ENCODE data around the gene CTAGE1. TPM values are rescaled to one million over a fixed set of nuclear protein-coding genes. Genes with fewer than 3 reads are reported as not detected.

The CTAGE1 gene
- total RNA-seq, 4 donors from 2014 or later: not detected

GRCh38 chr18:22410126-22410525 lies 7.6 kb downstream of the CTAGE1 start:
- H3K4me3 ChIP-seq (ENCODE audit: low read depth, poor library complexity, severe bottlenecking): no peak overlapping the region
- WGBS, 2 donors: 94 to 98% methylated on average over 3 of the region's 3 CpGs
- intact Hi-C loops (cut with DNase I; ENCODE audit: low total_unique reads): no loop called here
- no peak for DNase-seq (ENCODE audit: low spot score in 2 of 2)
- TF ChIP-seq CTCF (IDR thresholded peaks at IDR 0.05) (no peak), POLR2A (IDR thresholded peaks at IDR 0.05) (no peak)

GRCh38 chr18:22409445-22409844 lies 8.3 kb downstream of the CTAGE1 start:
- no peak for DNase-seq (ENCODE audit: low spot score in 2 of 2)
- H3K4me3 ChIP-seq (ENCODE audit: low read depth, poor library complexity, severe bottlenecking): no peak overlapping the region
- 71 to 74% methylated on average over 1 of the region's 1 CpG for WGBS, 2 donors
- TF ChIP-seq CTCF (IDR thresholded peaks at IDR 0.05): no peak
- no peak for TF ChIP-seq POLR2A (IDR thresholded peaks at IDR 0.05)
- intact Hi-C loops (cut with DNase I; ENCODE audit: low total_unique reads): no loop called here

GRCh38 chr18:22408059-22408458 lies 9.7 kb downstream of the CTAGE1 start:
- TF ChIP-seq POLR2A (IDR thresholded peaks at IDR 0.05): no peak
- no peak for TF ChIP-seq CTCF (IDR thresholded peaks at IDR 0.05)
- intact Hi-C loops (cut with DNase I; ENCODE audit: low total_unique reads): no loop called here
- DNase-seq (ENCODE audit: low spot score in 2 of 2): no peak
- 90 to 95% methylated on average over 3 of the region's 3 CpGs for WGBS, 2 donors
- H3K4me3 ChIP-seq (ENCODE audit: low read depth, poor library complexity, severe bottlenecking): no peak overlapping the region

- no peak for DNase-seq (ENCODE audit: low spot score in 2 of 2)
- intact Hi-C loops (cut with DNase I; ENCODE audit: low total_unique reads): no loop called here
- no peak overlapping the region for H3K4me3 ChIP-seq (ENCODE audit: low read depth, poor library complexity, severe bottlenecking)
- TF ChIP-seq POLR2A (IDR thresholded peaks at IDR 0.05) (no peak), CTCF (IDR thresholded peaks at IDR 0.05) (no peak)
These were observed 12.6 kb downstream of the CTAGE1 start for GRCh38 chr18:22405142-22405541.

DNA sequence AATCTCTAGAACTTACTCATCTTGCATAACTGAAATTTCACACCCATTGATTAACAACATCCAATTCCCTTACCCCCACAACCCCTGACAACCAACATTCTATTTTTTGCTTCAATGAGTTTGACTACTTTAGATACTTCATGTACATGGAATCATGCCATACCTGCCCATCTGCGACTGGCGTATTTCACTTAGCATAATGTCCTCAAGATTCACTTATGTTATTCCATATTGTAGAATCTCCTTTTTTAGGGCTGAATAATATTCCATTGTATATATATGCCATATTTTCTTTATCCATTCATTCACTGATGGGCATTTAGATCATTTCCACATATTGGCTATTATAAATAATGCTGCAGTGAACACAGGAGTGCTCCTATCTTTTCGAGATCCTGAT lies 13.8 kb downstream of the CTAGE1 start:
- no peak for DNase-seq (ENCODE audit: low spot score in 2 of 2)
- H3K4me3 ChIP-seq (ENCODE audit: low read depth, poor library complexity, severe bottlenecking): no peak overlapping the region
- TF ChIP-seq CTCF (IDR thresholded peaks at IDR 0.05) (no peak), POLR2A (IDR thresholded peaks at IDR 0.05) (no peak)
- WGBS, 2 donors: 95 to 98% methylated on average over 3 of the region's 3 CpGs
- intact Hi-C loops (cut with DNase I; ENCODE audit: low total_unique reads): no loop called here

- intact Hi-C loops (cut with DNase I; ENCODE audit: low total_unique reads): no loop called here
- 40 to 56% methylated on average over 3 of the region's 3 CpGs for WGBS, 2 donors
- H3K4me3 ChIP-seq (ENCODE audit: low read depth, poor library complexity, severe bottlenecking): no peak overlapping the region
- no peak for TF ChIP-seq CTCF (IDR thresholded peaks at IDR 0.05)
- DNase-seq (ENCODE audit: low spot score in 2 of 2): no peak
These were observed 17.8 kb downstream of the CTAGE1 start for GRCh38 chr18:22399949-22400348.

Data from lower leg skin (tissue), 4 donors.